Measurements from ENCODE around the gene SORL1.
"Not testable (repeated sequence)": the region's sequence is repeated elsewhere in the genome, so short reads cannot be mapped to it uniquely, and the experiment has no call there.

SORL1 gene

DNA sequence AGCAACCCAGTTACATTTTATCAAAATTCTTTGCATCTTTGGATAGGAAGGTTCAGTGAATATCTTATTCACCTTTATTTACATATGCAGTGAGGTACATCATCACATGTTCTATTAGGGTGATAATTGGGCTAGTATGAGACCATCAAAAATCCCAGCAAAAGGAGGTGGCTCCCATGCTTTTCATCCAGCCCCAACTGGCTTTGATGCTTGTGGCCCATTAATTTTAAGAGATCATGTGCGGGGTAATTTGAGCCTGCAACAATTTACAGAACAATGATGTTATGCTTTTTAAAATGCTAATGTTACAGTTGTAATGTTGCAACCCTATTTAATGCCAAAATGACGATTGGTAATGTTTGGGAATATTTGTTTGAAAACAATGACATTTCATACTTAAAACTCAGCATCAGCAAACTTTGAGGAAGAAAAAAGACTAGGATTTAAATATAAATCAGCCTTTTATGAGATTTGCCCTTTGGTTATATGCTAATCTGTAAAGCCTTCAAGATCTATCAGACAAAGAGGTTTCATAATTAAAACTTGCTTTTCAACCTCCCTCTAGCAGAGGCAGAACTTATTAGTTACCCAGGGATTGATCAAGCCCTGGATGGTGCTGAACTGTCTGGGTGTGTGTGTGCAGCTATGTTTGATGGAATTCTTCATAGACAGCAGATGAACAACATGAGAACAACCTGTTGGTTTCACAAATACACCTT, 184.1 kb downstream of the SORL1 start:
- DNase-seq, result no peak

GRCh38 chr11:121636800-121637176, 184.7 kb downstream of the SORL1 start:
- no peak for DNase-seq

GRCh38 chr11:121637587-121637986, 185.5 kb downstream of the SORL1 start:
- not testable (repeated sequence) for DNase-seq

GRCh38 chr11:121643479-121644186, 191.5 kb downstream of the SORL1 start:
- no peak for DNase-seq

DNA sequence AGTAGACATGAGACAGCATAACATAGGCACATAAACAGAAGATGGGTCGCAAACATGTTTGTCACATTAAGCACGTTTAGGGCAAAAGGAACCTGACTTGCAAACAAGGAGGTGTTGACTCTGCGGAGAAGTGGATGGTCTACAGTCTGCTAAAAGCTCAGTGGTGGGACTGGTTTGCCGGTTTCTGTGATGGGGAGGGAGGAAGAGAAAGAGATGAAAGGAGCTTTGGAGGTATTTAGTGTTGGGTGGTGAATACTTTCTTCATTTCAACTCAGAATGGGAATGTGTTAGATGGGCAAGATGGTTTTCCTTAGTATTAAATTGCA, 192.0 kb downstream of the SORL1 start:
- DNase-seq, result no peak

DNA sequence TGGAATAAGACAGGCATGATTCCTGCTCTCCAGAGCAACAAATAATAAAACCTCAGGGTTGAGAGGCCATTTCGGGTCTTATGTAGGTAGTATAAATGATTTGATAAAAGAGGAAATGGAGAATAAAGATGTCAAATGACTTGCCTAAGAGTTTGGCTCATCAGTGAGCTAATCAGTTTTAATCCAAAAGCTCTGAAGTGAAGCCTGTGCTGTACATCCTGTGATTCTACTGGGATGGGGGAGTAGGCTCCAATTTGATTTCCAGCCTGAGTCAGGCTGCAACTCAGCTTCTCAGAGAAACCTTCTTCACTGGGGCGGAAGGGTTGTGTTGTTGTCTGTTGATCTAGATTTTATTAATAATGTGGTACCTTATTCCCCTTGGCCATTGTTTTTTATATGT, 192.9 kb downstream of the SORL1 start:
- DNase-seq, result no peak

DNA sequence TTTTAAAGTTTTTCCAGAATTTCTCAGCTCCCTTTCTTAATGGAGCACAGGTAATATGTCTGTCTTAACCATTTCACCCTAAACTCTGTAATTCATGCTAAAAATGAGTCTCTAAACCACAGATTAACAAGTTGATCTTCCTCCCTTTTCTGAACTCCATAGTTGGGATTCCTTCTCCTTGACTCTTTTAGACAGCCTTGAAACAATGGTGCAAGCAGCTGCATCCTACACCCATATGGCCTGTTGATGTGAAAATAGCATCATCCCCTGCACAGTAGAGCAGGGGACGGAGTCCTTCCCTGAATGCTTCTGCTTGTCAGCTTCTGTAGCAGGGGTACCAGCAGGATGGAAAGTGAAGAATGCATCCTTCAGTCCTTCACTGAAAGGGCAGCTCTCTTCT, 193.5 kb downstream of the SORL1 start:
- no peak for DNase-seq

DNA sequence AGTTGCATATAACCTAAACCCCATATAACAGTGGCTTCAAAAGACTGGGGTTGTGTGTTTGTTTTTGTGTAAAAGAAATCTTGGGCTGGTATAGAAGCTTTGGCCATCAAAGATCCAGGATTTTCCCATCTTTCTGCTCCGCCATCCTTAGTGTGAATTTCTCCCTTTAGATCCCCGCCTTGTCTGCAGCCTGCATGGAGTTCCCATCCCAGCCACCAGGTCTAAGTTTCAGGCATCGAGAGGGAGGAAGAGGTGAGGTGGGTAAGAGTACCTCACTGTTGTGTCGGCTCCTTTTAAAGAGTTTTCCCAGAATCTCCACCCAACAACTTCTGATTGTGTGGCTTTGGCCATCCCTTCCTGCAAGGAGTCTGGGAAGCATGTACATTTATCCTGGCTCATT, 196.2 kb downstream of the SORL1 start:
- DNase-seq, result no peak

GRCh38 chr11:121649798-121650197, 197.7 kb downstream of the SORL1 start:
- no peak for DNase-seq

- DNase-seq, result peak; percentile 15
Measured at GRCh38 chr11:121650351-121651256, 198.5 kb downstream of the SORL1 start.

DNA sequence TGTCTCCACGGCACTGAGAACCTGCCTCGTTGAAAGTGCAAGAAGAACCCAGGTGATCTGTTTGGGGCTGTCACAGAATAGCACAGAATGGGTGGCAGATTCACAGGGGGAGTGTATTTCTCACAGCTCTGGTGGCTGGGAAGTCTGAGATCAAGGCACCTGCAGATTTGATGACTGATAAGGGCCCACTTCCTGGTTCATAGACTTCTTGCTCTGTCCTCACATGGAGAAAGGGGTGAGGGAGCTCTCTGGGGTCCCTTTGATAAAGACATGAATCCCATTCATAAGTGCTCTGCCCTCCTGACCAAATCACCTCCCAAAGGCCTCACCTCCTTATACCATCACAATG, 199.1 kb downstream of the SORL1 start:
- DNase-seq, result peak; percentile 31

DNA sequence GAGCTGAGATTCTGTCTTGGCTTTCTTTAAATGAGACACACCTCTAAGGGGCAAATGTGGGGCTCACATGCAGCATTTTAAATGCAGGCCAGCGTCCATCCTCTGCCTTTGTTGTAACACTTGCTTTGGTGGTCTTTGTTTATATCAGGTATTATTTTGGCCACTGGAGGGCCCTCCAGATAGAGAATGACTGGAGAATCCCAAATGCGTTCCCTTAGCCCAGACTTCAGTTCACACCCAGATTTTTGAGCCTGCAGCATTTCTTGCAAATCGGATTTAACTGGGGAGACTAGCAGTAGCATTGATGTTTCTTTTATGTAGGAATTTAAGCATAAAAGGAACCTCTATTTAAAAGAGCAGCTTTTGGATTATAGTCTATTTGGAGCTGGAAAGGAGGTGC, 200.9 kb downstream of the SORL1 start:
- DNase-seq, result no peak

DNA sequence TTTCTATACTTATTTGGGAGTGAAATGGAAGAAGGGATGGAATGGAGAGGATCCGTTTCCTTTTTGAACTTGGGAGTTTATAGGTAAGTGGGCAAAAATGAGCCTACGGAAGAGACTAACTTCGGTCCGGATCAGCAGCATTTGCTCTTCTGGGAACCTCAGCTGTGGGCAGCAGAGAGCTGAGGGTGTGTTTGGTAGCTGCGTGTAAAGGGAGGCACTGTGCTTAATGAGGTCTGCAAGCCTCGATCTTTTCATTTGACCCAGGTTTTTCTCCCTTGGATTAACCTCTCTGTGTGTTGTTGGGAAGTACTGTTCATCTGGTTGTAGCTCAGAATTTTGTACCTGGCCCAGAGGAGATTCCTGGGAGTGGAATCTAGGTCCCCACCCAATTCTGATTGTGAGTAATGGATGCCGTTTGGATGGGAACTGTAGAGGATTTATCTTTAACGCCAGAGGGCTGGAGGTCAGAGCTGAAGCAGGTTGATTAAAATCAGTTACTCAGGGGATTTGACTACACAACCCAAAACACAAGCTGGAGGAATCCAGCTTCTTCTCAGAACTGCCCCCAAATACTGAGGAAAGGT, 202.2 kb downstream of the SORL1 start:
- no peak for DNase-seq

GRCh38 chr11:121654843-121655536, 202.9 kb downstream of the SORL1 start:
- no peak for DNase-seq

GRCh38 chr11:121655537-121656327, 203.6 kb downstream of the SORL1 start:
- peak; percentile 44 for DNase-seq

DNA sequence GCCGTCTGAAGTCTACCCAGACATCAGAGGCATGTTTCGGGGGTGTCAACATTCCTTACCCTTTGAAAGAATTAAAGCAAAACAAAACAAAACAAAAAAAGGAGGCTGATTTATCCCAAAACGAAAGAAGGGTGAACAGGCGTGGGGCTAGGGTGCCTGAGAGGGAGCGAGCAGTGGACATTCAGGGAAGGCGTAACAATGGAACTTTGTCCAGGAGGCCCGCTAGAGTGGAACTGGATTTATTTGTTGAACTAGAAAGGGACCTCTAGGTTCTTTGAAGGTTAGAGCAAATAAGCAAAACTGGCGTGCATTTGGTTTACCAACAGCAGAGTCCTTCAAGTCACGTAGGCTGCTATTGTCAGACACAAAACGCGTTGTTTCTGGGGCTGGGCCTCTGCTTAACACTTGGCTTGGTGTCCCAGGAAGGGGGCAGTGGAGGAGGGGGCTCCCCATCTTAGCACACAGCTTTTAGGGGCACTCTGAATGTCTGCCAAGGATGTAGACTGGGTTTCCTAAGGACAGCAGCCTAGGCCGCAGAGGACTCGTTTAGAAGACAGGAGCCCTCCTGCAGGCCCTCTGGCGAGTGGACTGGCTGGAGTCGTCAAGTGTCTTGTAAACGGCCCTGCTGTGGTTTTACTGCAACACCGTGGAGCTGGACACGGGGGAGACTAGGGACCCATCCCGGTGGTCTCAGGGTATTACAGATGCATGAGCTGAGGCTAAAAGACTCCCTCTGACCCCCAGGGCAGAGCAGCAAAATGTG, 204.4 kb downstream of the SORL1 start:
- DNase-seq, result no peak

GRCh38 chr11:121657146-121657545, 205.0 kb downstream of the SORL1 start:
- no peak for DNase-seq

DNA sequence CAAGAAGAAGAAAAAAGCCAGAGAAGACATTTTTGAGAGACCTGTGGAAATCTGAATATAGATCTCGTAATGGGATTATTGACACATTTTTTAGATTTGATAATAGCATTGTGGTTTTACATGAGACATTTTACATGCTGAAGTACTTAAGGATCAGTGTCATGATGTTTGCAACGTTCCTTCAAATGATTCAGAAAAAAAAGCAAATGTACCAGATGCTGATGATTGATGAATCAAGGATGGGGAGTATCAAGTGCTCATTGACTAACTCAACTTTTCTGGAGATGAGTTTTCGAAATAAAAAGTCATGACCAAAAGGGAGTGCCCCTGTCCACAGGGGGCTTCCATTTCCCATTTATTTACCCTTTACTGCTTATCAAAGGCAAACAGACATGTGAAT, 207.7 kb downstream of the SORL1 start:
- DNase-seq, result no peak

DNA sequence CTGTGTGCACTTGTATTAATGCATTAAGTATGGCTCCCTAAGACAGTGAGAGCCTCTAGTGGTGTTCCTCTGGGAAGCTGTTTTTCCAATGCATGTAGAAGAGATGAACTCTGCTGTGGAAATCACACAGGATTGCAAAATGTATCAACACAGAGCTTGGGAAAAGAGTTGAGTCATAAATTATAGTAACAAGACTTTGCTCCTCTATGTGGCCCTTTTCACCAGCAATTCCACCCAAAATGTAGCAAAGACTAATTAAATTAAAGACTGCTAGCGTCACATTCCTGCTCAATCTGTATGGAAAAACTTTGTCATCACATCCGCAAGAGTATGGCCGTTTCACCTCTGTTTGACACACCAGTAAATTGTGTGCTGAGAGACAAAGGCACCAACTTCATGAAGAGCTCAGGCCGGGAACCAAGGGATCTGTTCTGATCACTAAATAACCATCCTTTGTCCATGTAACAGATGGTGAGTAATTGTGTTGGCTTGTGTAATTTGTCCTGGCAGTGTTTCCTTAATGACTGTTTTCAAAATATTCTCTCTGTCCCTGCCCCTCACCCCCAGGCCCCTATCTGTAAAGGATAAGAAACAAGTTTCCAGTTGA, 209.9 kb downstream of the SORL1 start:
- no peak for DNase-seq

GRCh38 chr11:121664144-121664543, 212.0 kb downstream of the SORL1 start:
- no peak for DNase-seq

Data from central memory CD4-positive, alpha-beta T cell (primary cell).